Neural cell (in vitro differentiated cells): ENCODE measurements around the gene SUSD4. TPM values are rescaled to one million over a fixed set of nuclear protein-coding genes. Genes with fewer than 3 reads are reported as not detected.

Source experiments
- H2AFZ ChIP-seq: fragments of 200-600, 300-800 bp; sonication (generic), shearing (Covaris generic); 2 replicates; pipeline ENCODE4 v1.6.0; 2014; ENCODE audit warnings: low read depth, mild to moderate bottlenecking, antibody characterized with exemption, low read length, moderate library complexity
- H3F3A ChIP-seq: fragments of 200-600 bp; shearing (Covaris generic); 2 replicates; pipeline ENCODE4 v1.6.1; 2016; ENCODE audit warnings: mild to moderate bottlenecking, moderate library complexity, mixed read lengths, antibody characterized with exemption, low read length; ENCODE audit not compliant: insufficient read depth, poor library complexity, severe bottlenecking
- H3K27ac ChIP-seq: fragments of 200-600, 300-800 bp; sonication (generic), shearing (Covaris generic); 2 replicates; pipeline ENCODE4 v1.5.1; 2014; ENCODE audit warnings: mild to moderate bottlenecking, low read length, moderate library complexity
- H3K27me3 ChIP-seq: fragments of 300-800, 200-600 bp; sonication (generic), shearing (Covaris generic); 2 replicates; pipeline ENCODE4 v1.6.0; 2014; ENCODE audit warnings: mild to moderate bottlenecking, low read depth, low read length, moderate library complexity; ENCODE audit not compliant: insufficient read depth
- H3K36me3 ChIP-seq: fragments of 300-800, 200-600 bp; sonication (generic), shearing (Covaris generic); 2 replicates; pipeline ENCODE4 v1.5.1; 2014; ENCODE audit warnings: mild to moderate bottlenecking, antibody characterized with exemption, low read length, moderate library complexity; ENCODE audit not compliant: insufficient read depth
- H3K4me2 ChIP-seq: fragments of 300-800, 200-600 bp; sonication (generic), shearing (Covaris generic); 2 replicates; pipeline ENCODE4 v1.6.0; 2014; ENCODE audit warnings: mild to moderate bottlenecking, low read length
- H3K4me3 ChIP-seq: fragments of 300-800, 200-600 bp; sonication (generic), shearing (Covaris generic); 2 replicates; pipeline ENCODE4 v1.5.1; 2014; ENCODE audit warnings: mild to moderate bottlenecking, low read length, moderate library complexity
- H3K79me2 ChIP-seq: fragments of 200-600 bp; shearing (Covaris generic); replicated peaks from 2 replicates; pipeline ENCODE4 v1.6.0; 2014; ENCODE audit warnings: mild to moderate bottlenecking, low read length, moderate library complexity; ENCODE audit not compliant: insufficient read depth
- H3K9ac ChIP-seq: fragments of 300-800, 200-600 bp; sonication (generic), shearing (Covaris generic); 2 replicates; pipeline ENCODE4 v1.6.1; 2016; ENCODE audit warnings: mild to moderate bottlenecking, low read length, mixed read lengths
- H3K9me2 ChIP-seq: fragments of 200-600 bp; shearing (Covaris generic); 2 replicates; pipeline ENCODE4 v1.6.1; 2016; ENCODE audit warnings: mild to moderate bottlenecking, low read length, mixed read lengths; ENCODE audit not compliant: insufficient read depth
- H3K9me3 ChIP-seq: fragments of 200-600, 300-800 bp; sonication (generic), shearing (Covaris generic); 2 replicates; pipeline ENCODE4 v1.6.1; 2016; ENCODE audit warnings: mild to moderate bottlenecking, mixed run types, low read length, moderate library complexity, mixed read lengths
- H4K20me1 ChIP-seq: fragments of 200-600 bp; shearing (Covaris generic); 2 replicates; pipeline ENCODE4 v1.6.1; 2016; ENCODE audit warnings: mild to moderate bottlenecking, mixed run types; ENCODE audit not compliant: insufficient read depth
- MXI1 ChIP-seq: fragments of 450-650 bp; conservative IDR thresholded peaks from 2 replicates; pipeline ENCODE4 v1.6.1; 2014; ENCODE audit warnings: antibody characterized with exemption, mild to moderate bottlenecking; ENCODE audit not compliant: poor library complexity, severe bottlenecking
- POLR2AphosphoS5 ChIP-seq: IDR thresholded peaks from 2 replicates; pipeline ENCODE4 v1.6.1; 2012
- RAD21 ChIP-seq: fragments of 450-650 bp; conservative IDR thresholded peaks from 2 replicates; pipeline ENCODE4 v1.6.1; 2014; ENCODE audit warnings: antibody characterized with exemption, mild to moderate bottlenecking, moderate library complexity
- SMC3 ChIP-seq: fragments of 450-650 bp; conservative IDR thresholded peaks from 2 replicates; pipeline ENCODE4 v1.6.1; 2014; ENCODE audit warnings: antibody characterized with exemption, mild to moderate bottlenecking, moderate library complexity; ENCODE audit not compliant: poor library complexity
- TAF1 ChIP-seq: IDR thresholded peaks from 2 replicates; pipeline ENCODE4 v1.6.1; 2012; ENCODE audit warnings: low read depth
- polyA plus RNA-seq: library from polyadenylated mRNA; depleted of rRNA; stranded (reverse); fragments of >200 nt; gene quantifications from 2 replicates; pipeline ENCODE4 v1.2.3, GENCODE V29; 2014
- TF ChIP-seq, protein P1 (sequence below): IDR thresholded peaks from 2 replicates; pipeline ENCODE4 v1.6.1; 2012; ENCODE audit warnings: borderline replicate concordance
- TF ChIP-seq, protein P2 (sequence below): fragments of 450-650 bp; IDR thresholded peaks from 2 replicates; pipeline ENCODE4 v1.5.1; 2014; ENCODE audit warnings: antibody characterized with exemption, mild to moderate bottlenecking, moderate library complexity; ENCODE audit not compliant: poor library complexity, severe bottlenecking

SUSD4 gene
- polyA plus RNA-seq, 1 donor from 2014 or later: 31.5 TPM

DNA sequence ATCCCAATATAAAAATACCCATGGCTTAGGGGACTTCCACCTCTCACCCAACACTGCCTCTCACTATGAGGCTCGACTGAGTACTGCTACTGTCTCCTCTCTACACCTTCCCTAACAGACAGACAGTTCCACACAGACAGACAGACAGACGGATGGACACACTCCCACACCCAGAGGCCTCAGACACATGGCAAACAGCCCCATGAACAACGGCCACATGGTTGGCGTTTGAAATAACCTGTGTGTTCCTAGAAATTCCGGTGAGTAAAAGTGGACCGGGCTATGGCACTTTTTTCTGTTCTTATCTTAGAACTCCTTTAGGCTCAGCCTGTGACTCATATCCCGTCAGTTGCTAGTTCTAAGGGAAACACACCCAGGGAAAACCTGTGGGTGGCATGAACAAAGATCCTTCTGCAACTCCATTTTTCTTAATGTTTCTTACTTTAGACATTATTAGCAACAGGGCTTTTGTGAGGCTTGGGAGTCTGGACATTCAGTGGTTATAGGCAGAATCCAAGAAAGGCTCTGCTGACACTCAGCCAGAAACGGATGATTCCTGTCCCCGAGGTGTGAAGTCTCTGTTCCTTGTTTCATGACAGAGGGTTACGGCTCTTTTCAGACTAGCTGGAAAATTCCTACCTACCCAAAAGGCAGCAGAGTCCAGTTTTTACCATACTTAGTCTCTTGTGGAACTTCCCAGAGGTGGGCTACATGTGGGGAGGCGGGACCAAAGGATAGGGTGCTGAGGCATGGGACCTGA lies 130.4 kb downstream of the SUSD4 start:
- Histone ChIP-seq H3K27me3 (no peaks in the 10 kb centered on the region), H3K27ac (no peak overlapping the region), H3K9me2 (no peaks in the 10 kb centered on the region), H3K36me3 (no peaks in the 10 kb centered on the region), H3K4me3 (no peak overlapping the region), H3F3A (no peaks in the 10 kb centered on the region), H2AFZ (no peak overlapping the region), H3K9me3 (no peaks in the 10 kb centered on the region), H3K9ac (no peak overlapping the region), H4K20me1 (no peaks in the 10 kb centered on the region), H3K79me2 (no peaks in the 10 kb centered on the region), H3K4me2 (no peak overlapping the region)
- TF ChIP-seq POLR2AphosphoS5 (no peak), RAD21 (no peak), MXI1 (no peak), SMC3 (no peak), TAF1 (no peak)
- TF ChIP-seq, protein P1, sequence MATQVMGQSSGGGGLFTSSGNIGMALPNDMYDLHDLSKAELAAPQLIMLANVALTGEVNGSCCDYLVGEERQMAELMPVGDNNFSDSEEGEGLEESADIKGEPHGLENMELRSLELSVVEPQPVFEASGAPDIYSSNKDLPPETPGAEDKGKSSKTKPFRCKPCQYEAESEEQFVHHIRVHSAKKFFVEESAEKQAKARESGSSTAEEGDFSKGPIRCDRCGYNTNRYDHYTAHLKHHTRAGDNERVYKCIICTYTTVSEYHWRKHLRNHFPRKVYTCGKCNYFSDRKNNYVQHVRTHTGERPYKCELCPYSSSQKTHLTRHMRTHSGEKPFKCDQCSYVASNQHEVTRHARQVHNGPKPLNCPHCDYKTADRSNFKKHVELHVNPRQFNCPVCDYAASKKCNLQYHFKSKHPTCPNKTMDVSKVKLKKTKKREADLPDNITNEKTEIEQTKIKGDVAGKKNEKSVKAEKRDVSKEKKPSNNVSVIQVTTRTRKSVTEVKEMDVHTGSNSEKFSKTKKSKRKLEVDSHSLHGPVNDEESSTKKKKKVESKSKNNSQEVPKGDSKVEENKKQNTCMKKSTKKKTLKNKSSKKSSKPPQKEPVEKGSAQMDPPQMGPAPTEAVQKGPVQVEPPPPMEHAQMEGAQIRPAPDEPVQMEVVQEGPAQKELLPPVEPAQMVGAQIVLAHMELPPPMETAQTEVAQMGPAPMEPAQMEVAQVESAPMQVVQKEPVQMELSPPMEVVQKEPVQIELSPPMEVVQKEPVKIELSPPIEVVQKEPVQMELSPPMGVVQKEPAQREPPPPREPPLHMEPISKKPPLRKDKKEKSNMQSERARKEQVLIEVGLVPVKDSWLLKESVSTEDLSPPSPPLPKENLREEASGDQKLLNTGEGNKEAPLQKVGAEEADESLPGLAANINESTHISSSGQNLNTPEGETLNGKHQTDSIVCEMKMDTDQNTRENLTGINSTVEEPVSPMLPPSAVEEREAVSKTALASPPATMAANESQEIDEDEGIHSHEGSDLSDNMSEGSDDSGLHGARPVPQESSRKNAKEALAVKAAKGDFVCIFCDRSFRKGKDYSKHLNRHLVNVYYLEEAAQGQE: no peak

DNA sequence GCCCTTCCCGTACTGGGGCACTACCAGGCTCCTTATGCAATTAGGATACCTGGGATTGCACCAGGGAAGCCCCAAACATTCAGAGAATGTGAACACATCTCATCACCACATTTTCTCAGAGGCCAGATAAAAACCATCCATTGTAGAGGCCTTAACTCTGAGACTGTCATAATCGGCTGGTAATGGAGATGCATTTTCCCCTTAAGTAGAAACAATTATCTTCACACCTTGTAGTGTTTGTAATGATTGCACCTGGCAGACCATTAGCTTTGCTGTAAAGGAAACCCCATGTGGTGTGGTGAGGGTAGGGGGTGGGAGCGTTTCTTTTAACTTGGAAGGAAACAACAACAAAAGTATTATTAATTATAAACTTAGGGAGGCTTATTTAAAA lies 131.0 kb downstream of the SUSD4 start:
- no peaks in the 10 kb centered on the region for H3K9me2 ChIP-seq
- no peak overlapping the region for H3K27ac ChIP-seq
- no peaks in the 10 kb centered on the region for H4K20me1 ChIP-seq
- no peak overlapping the region for H2AFZ ChIP-seq
- H3K79me2 ChIP-seq: no peaks in the 10 kb centered on the region
- no peaks in the 10 kb centered on the region for H3K9me3 ChIP-seq
- H3K27me3 ChIP-seq: no peaks in the 10 kb centered on the region
- no peak overlapping the region for H3K4me2 ChIP-seq
- no peak overlapping the region for H3K9ac ChIP-seq
- no peak overlapping the region for H3K4me3 ChIP-seq
- no peaks in the 10 kb centered on the region for H3K36me3 ChIP-seq
- no peaks in the 10 kb centered on the region for H3F3A ChIP-seq
- TF ChIP-seq SMC3 (no peak), MXI1 (no peak), TAF1 (no peak)
- TF ChIP-seq, protein P2, sequence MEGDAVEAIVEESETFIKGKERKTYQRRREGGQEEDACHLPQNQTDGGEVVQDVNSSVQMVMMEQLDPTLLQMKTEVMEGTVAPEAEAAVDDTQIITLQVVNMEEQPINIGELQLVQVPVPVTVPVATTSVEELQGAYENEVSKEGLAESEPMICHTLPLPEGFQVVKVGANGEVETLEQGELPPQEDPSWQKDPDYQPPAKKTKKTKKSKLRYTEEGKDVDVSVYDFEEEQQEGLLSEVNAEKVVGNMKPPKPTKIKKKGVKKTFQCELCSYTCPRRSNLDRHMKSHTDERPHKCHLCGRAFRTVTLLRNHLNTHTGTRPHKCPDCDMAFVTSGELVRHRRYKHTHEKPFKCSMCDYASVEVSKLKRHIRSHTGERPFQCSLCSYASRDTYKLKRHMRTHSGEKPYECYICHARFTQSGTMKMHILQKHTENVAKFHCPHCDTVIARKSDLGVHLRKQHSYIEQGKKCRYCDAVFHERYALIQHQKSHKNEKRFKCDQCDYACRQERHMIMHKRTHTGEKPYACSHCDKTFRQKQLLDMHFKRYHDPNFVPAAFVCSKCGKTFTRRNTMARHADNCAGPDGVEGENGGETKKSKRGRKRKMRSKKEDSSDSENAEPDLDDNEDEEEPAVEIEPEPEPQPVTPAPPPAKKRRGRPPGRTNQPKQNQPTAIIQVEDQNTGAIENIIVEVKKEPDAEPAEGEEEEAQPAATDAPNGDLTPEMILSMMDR: no peak
- TF ChIP-seq, protein P1: no peak
